CD4-positive, alpha-beta T cell treated with Interleukin-17A for 1 hour (primary cell): Measurements from ENCODE around the gene IL9R.
"Not testable (repeated sequence)": the region's sequence is repeated elsewhere in the genome, so short reads cannot be mapped to it uniquely, and the experiment has no call there.

ENCODE experiments used
- DNase-seq: peaks from one replicate; pipeline ENCODE4 v3.0.0-alpha.2; 2020

The IL9R gene

DNA sequence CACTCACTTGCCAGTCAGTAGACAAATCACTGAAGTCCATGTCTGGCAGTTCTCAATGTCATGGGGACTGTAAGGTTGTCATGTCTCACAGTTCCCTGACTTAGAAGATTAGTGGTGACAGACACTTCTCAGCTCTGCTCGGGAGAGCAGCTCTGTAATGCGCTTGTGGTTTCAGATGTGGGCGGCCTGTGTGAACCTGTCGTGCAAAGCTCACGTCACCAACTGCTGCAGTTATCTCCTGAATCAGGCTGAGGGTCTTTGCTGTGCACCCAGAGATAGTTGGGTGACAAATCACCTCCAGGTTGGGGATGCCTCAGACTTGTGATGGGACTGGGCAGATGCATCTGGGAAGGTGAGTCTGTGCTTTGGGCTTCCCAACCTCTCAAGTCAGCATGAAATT lies at the start of gene IL9R:
TSS of gene IL9R (plus strand) at position 261 of the 400 bp plus-strand sequence. CDS start at position 325, 64 bp downstream.
- peak; percentile 37 for DNase-seq

- DNase-seq: no peak
These were observed 48.4 kb upstream of the IL9R start for GRCh38 chrX:155949098-155949497.

- DNase-seq: no peak
These were observed 46.2 kb upstream of the IL9R start for GRCh38 chrX:155951237-155951789.

DNA sequence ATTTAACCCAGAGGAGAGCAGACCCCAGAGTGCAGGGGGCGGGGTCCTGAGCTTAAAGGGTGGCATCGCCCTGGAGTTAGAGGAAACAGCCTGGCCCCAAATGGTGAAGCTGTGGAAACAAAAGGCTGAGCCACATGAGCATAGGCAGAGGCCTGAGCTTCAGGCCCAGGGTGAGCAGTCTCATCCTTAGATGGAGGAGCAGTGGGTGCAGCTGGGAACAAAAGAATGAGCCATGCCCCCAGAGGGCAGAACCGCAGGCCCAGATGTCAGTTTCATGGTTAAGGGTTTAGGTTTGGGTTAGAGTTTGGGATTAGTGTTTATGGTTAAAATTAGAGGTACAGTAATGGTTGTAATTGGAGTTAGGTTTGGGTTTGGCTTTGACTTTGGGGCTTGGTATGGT lies 44.4 kb upstream of the IL9R start:
- no peak for DNase-seq

GRCh38 chrX:155954793-155955192 lies 42.7 kb upstream of the IL9R start:
- no peak for DNase-seq

- DNase-seq: no peak
These were observed 41.4 kb upstream of the IL9R start for GRCh38 chrX:155956099-155956498.

GRCh38 chrX:155956649-155957048 lies 40.8 kb upstream of the IL9R start:
- no peak for DNase-seq

GRCh38 chrX:155957843-155958242 lies 39.7 kb upstream of the IL9R start:
- no peak for DNase-seq

GRCh38 chrX:155959018-155959587 lies 38.4 kb upstream of the IL9R start:
- DNase-seq: no peak

- no peak for DNase-seq
These were observed 34.6 kb upstream of the IL9R start for GRCh38 chrX:155962906-155963305.

GRCh38 chrX:155966876-155967275 lies 30.6 kb upstream of the IL9R start:
- peak; percentile 42 for DNase-seq

GRCh38 chrX:155967653-155968325 lies 29.7 kb upstream of the IL9R start:
- no peak for DNase-seq

- no peak for DNase-seq
These were observed 29.2 kb upstream of the IL9R start for GRCh38 chrX:155968326-155968661.

DNA sequence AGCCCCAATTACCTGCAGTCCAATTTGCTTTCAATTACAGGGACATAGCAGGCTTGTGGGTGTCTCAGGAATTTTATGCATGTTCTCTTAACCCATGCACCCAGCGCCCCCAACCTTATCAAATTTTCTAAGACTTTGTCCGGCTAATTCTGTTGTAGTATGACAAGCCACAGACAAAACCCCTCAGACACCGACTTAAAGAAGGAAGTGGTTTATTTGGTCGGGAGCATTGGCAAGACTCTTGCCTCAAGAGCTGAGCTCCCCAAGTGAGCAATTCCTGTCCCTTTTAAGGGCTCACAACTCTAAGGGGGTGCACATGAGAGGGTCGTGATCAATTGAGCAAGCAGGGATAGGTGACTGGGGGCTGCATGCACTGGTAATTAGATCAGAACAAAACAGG lies 28.7 kb upstream of the IL9R start:
- DNase-seq: no peak

- DNase-seq: not testable (repeated sequence)
These were observed 25.8 kb upstream of the IL9R start for GRCh38 chrX:155971658-155972057.

DNA sequence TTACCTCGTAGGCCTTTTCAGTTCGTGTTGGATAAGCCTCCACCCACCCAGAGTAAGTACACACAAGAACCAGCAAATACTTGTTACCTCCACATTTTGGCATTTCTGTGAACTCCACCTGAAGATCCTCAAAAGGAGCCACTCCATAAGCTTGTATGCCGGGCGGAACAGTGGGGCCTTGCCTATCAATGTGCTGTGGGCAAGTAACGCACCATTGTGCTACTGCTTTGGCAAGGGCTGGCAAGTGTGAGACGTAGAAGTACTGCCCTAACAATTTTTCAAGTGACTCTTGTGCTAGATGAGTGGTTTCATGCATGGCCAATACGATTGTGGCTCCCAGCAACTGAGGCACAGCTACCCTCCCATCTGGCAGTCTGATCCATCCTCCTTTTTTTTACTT lies 25.3 kb upstream of the IL9R start:
- DNase-seq: not testable (repeated sequence)

- DNase-seq: no peak
These were observed 14.2 kb upstream of the IL9R start for GRCh38 chrX:155983326-155983725.

- DNase-seq: no peak
These were observed 12.3 kb upstream of the IL9R start for GRCh38 chrX:155985208-155985607.

GRCh38 chrX:155986995-155987394 lies 10.5 kb upstream of the IL9R start:
- not testable (repeated sequence) for DNase-seq

GRCh38 chrX:155988859-155989258 lies 8.6 kb upstream of the IL9R start:
- no peak for DNase-seq

- DNase-seq: no peak
These were observed 4.1 kb upstream of the IL9R start for GRCh38 chrX:155993421-155993820.

GRCh38 chrX:155995321-155995875 lies 2.1 kb upstream of the IL9R start:
- no peak for DNase-seq

DNA sequence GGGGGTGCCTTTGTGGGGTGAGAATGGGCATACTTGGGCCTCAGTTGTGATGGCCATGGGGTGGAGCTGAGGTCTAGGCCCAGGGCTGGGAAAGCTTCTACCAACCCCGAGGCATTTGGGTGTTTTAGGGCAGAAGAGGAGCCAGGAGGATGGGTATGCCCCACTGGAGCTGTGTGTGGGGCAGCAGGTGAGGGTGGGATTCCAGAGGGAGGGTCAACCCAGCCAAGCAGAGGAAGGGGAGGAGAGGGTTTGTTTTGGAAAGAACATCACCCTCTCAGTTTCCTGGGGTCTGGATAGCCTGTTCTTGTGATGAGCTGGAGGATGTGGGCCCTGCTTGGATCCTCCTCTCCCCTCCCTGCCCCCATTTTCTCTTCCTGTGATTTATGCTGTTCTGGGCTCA lies 620 bp downstream of the IL9R start:
- DNase-seq: no peak

DNA sequence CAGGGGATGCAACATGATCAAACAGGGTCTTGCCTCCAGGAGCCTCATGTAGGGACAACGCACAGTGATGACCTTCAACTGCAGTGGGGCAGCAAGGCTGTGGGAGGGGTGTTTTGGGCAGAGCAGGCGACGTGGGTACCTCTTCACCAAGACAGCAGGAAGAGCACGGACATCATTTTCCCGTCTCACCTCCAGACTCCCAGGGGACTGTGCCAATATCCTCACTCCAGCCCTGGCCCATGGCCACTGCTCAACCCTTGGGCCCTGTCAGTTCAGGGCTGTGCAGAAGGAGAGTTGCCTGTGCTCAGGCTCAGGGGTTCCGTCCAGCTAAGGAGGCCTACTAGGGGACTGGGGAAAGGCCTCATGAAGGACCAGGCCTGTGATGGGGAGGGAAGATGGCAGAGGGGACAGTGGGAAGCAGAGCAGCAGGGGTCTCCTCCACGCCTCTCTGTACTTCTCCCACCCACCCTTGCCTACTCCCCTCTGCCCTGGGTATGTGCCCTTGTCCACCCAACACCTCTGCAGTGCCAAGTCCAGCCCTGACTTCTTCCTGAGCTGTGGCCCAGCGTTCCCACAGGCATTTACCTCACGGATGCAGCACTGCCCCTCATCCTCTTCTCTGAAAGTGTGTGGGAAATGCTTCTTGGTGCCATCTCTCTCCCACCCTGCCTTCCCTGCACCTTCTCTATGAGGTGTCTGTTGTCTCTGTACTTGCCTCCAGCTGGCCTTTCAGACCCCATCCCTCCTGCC lies 1.4 kb downstream of the IL9R start:
- no peak for DNase-seq
